T-helper 2 cell treated with Interferon-gamma antibody and Interleukin-4, amounts not matched to agents 5 μg/mL and 100 μg/mL, for 36 hours (primary cell): ENCODE results near the gene RASA2.
"Not testable (repeated sequence)": the region's sequence is repeated elsewhere in the genome, so short reads cannot be mapped to it uniquely, and the experiment has no call there.

Experiments
- DNase-seq: peaks from one replicate; pipeline ENCODE4 v3.0.0; 2021; ENCODE audit warnings: low spot score
- H3K27ac Mint-ChIP-seq: one replicate; pipeline ENCODE4 v1.8.0; 2021; ENCODE audit warnings: mild to moderate bottlenecking, mixed read lengths
- H3K27me3 Mint-ChIP-seq: one replicate; pipeline ENCODE4 v1.8.0; 2021; ENCODE audit warnings: low read depth, mixed read lengths
- H3K36me3 Mint-ChIP-seq: one replicate; pipeline ENCODE4 v1.8.0; 2021; ENCODE audit warnings: low read depth, mixed read lengths
- H3K4me1 Mint-ChIP-seq: one replicate; pipeline ENCODE4 v1.8.0; 2021; ENCODE audit warnings: low read depth, mixed read lengths
- H3K4me3 Mint-ChIP-seq: one replicate; pipeline ENCODE4 v1.8.0; 2022; ENCODE audit warnings: mild to moderate bottlenecking, moderate library complexity, mixed read lengths
- H3K9me3 Mint-ChIP-seq: one replicate; pipeline ENCODE4 v1.8.0; 2021; ENCODE audit warnings: mixed read lengths

The RASA2 gene

GRCh38 chr3:141471160-141471559 is 15.7 kb upstream of the RASA2 start:
- Mint-ChIP-seq H3K27ac (no peak overlapping the region), H3K27me3 (peaks cover 16% of the 10 kb centered on the region), H3K4me1 (peaks cover 10% of the 10 kb centered on the region), H3K9me3 (no peaks in the 10 kb centered on the region), H3K4me3 (no peak overlapping the region), H3K36me3 (no peaks in the 10 kb centered on the region)
- DNase-seq = no peak

GRCh38 chr3:141476033-141476432 is 10.8 kb upstream of the RASA2 start:
- no peaks in the 10 kb centered on the region for H3K9me3 Mint-ChIP-seq
- peak overlapping the region; percentile 33 for H3K27ac Mint-ChIP-seq
- H3K27me3 Mint-ChIP-seq = peaks cover 19% of the 10 kb centered on the region
- DNase-seq = peak; percentile 19
- H3K36me3 Mint-ChIP-seq = no peaks in the 10 kb centered on the region
- H3K4me3 Mint-ChIP-seq = peak overlapping the region; percentile 21
- peaks cover 26% of the 10 kb centered on the region for H3K4me1 Mint-ChIP-seq

GRCh38 chr3:141477224-141477623 is 9.6 kb upstream of the RASA2 start:
- Mint-ChIP-seq H3K27me3 (peaks cover 19% of the 10 kb centered on the region), H3K36me3 (no peaks in the 10 kb centered on the region), H3K4me1 (peaks cover 26% of the 10 kb centered on the region), H3K9me3 (no peaks in the 10 kb centered on the region), H3K4me3 (no peak overlapping the region), H3K27ac (no peak overlapping the region)
- DNase-seq = no peak

GRCh38 chr3:141478139-141478538 is 8.7 kb upstream of the RASA2 start:
- Mint-ChIP-seq H3K36me3 (no peaks in the 10 kb centered on the region), H3K4me1 (peaks cover 26% of the 10 kb centered on the region), H3K27me3 (peaks cover 18% of the 10 kb centered on the region), H3K27ac (no peak overlapping the region), H3K4me3 (no peak overlapping the region), H3K9me3 (no peaks in the 10 kb centered on the region)
- DNase-seq = no peak

- H3K9me3 Mint-ChIP-seq, DNase-seq, H3K4me3 Mint-ChIP-seq, H3K27ac Mint-ChIP-seq, H3K36me3 Mint-ChIP-seq: not testable (repeated sequence)
- peaks cover 13% of the 10 kb centered on the region for H3K27me3 Mint-ChIP-seq
- H3K4me1 Mint-ChIP-seq = peaks cover 30% of the 10 kb centered on the region
These were observed 8.0 kb upstream of the RASA2 start for GRCh38 chr3:141478840-141479239.

- Mint-ChIP-seq H3K27ac (no peak overlapping the region), H3K4me1 (peaks cover 27% of the 10 kb centered on the region), H3K27me3 (peaks cover 12% of the 10 kb centered on the region), H3K9me3 (no peaks in the 10 kb centered on the region), H3K36me3 (no peaks in the 10 kb centered on the region), H3K4me3 (no peak overlapping the region)
- no peak for DNase-seq
These were observed 4.4 kb upstream of the RASA2 start for GRCh38 chr3:141482245-141482922.

GRCh38 chr3:141484701-141485287 is 2.0 kb upstream of the RASA2 start:
- Mint-ChIP-seq H3K27me3 (peaks cover 2% of the 10 kb centered on the region), H3K4me3 (peak overlapping the region; percentile 80), H3K9me3 (no peaks in the 10 kb centered on the region), H3K27ac (peak overlapping the region; percentile 86), H3K4me1 (peaks cover 40% of the 10 kb centered on the region), H3K36me3 (peaks cover 14% of the 10 kb centered on the region)
- no peak for DNase-seq

- DNase-seq = peak; percentile 24
- H3K4me3 Mint-ChIP-seq = peak overlapping the region; percentile 80
- H3K36me3 Mint-ChIP-seq = peaks cover 23% of the 10 kb centered on the region
- H3K4me1 Mint-ChIP-seq = peaks cover 50% of the 10 kb centered on the region
- H3K27me3 Mint-ChIP-seq = peaks cover 2% of the 10 kb centered on the region
- peak overlapping the region; percentile 86 for H3K27ac Mint-ChIP-seq
- no peaks in the 10 kb centered on the region for H3K9me3 Mint-ChIP-seq
These were observed 959 bp upstream of the RASA2 start for GRCh38 chr3:141485641-141486495.

- Mint-ChIP-seq H3K36me3 (peaks cover 27% of the 10 kb centered on the region), H3K27ac (peak overlapping the region; percentile 86), H3K9me3 (no peaks in the 10 kb centered on the region), H3K4me1 (peaks cover 55% of the 10 kb centered on the region), H3K27me3 (peaks cover 2% of the 10 kb centered on the region), H3K4me3 (peak overlapping the region; percentile 80)
- DNase-seq = no peak
These were observed 406 bp upstream of the RASA2 start for GRCh38 chr3:141486496-141486745.

- H3K27me3 Mint-ChIP-seq = peaks cover 2% of the 10 kb centered on the region
- no peaks in the 10 kb centered on the region for H3K9me3 Mint-ChIP-seq
- peak overlapping the region; percentile 93 for H3K4me3 Mint-ChIP-seq
- H3K4me1 Mint-ChIP-seq = peaks cover 63% of the 10 kb centered on the region
- H3K36me3 Mint-ChIP-seq = peaks cover 30% of the 10 kb centered on the region
- peak overlapping the region; percentile 96 for H3K27ac Mint-ChIP-seq
- peak; percentile 84 for DNase-seq
These were observed 860 bp downstream of the RASA2 start for GRCh38 chr3:141487521-141488252.

GRCh38 chr3:141489203-141489602 is 2.4 kb downstream of the RASA2 start:
- peaks cover 68% of the 10 kb centered on the region for H3K4me1 Mint-ChIP-seq
- H3K9me3 Mint-ChIP-seq = no peaks in the 10 kb centered on the region
- peak; percentile 14 for DNase-seq

GRCh38 chr3:141491081-141491480 is 4.3 kb downstream of the RASA2 start:
- Mint-ChIP-seq H3K27ac (no peak overlapping the region), H3K4me3 (peak overlapping the region; percentile 43), H3K9me3 (peaks cover 15% of the 10 kb centered on the region), H3K36me3 (peaks cover 57% of the 10 kb centered on the region), H3K27me3 (no peaks in the 10 kb centered on the region), H3K4me1 (peaks cover 68% of the 10 kb centered on the region)
- DNase-seq = no peak

More at GRCh38 chr3:141489203-141489602, 2.4 kb downstream of the RASA2 start:
- Mint-ChIP-seq H3K27me3 (peaks cover under 1% of the 10 kb centered on the region), H3K4me3 (peak overlapping the region; percentile 67), H3K27ac (peak overlapping the region; percentile 76), H3K36me3 (peaks cover 41% of the 10 kb centered on the region)

- DNase-seq = no peak
- Mint-ChIP-seq H3K36me3 (peaks cover 65% of the 10 kb centered on the region), H3K9me3 (peaks cover 22% of the 10 kb centered on the region), H3K4me3 (no peak overlapping the region), H3K27me3 (no peaks in the 10 kb centered on the region), H3K4me1 (peaks cover 66% of the 10 kb centered on the region), H3K27ac (no peak overlapping the region)
These were observed 5.1 kb downstream of the RASA2 start for GRCh38 chr3:141491929-141492328.

- H3K36me3 Mint-ChIP-seq = peaks cover 65% of the 10 kb centered on the region
These were observed 6.4 kb downstream of the RASA2 start for GRCh38 chr3:141493184-141493583.

More at GRCh38 chr3:141493184-141493583, 6.4 kb downstream of the RASA2 start:
- Mint-ChIP-seq H3K27me3 (no peaks in the 10 kb centered on the region), H3K4me1 (peaks cover 66% of the 10 kb centered on the region), H3K27ac (no peak overlapping the region), H3K4me3 (peak overlapping the region; percentile 27), H3K9me3 (peaks cover 25% of the 10 kb centered on the region)
- no peak for DNase-seq
